ENCODE data around the gene FIGLA. TPM values are rescaled to one million over a fixed set of nuclear protein-coding genes. Genes with fewer than 3 reads are reported as not detected.
"Not testable (repeated sequence)": the region's sequence is repeated elsewhere in the genome, so short reads cannot be mapped to it uniquely, and the experiment has no call there.

FIGLA gene
- total RNA-seq, 6 experiments from 2014 or later, result not detected

GRCh38 chr2:70744397-70744796 is 46.0 kb downstream of the FIGLA start:
- no peak for TF ChIP-seq CTCF (IDR thresholded peaks at IDR 0.05)
- peaks cover 13% of the 10 kb centered on the region for H3K27me3 Mint-ChIP-seq (ENCODE audit: insufficient read depth)
- no peak for DNase-seq
- H3K27ac Mint-ChIP-seq, result no peak overlapping the region
- H3K4me1 Mint-ChIP-seq (ENCODE audit: low read depth), result no peaks in the 10 kb centered on the region
- no peaks in the 10 kb centered on the region for H3K36me3 Mint-ChIP-seq (ENCODE audit: low read depth)
- H3K4me3 Mint-ChIP-seq, result no peak overlapping the region
- H3K9me3 Mint-ChIP-seq, result no peaks in the 10 kb centered on the region

- Mint-ChIP-seq H3K36me3 (ENCODE audit: low read depth) (no peaks in the 10 kb centered on the region), H3K27ac (no peak overlapping the region), H3K27me3 (ENCODE audit: insufficient read depth) (peaks cover 8% of the 10 kb centered on the region), H3K4me3 (no peak overlapping the region), H3K4me1 (ENCODE audit: low read depth) (no peaks in the 10 kb centered on the region), H3K9me3 (no peaks in the 10 kb centered on the region)
- no peak for DNase-seq
- no peak for TF ChIP-seq CTCF (IDR thresholded peaks at IDR 0.05)
Observed at GRCh38 chr2:70743677-70744076, 46.8 kb downstream of the FIGLA start.

- H3K4me1 Mint-ChIP-seq (ENCODE audit: low read depth), result no peaks in the 10 kb centered on the region
- H3K9me3 Mint-ChIP-seq, result no peaks in the 10 kb centered on the region
- TF ChIP-seq CTCF (IDR thresholded peaks at IDR 0.05), result no peak
- H3K27me3 Mint-ChIP-seq (ENCODE audit: insufficient read depth), result peaks cover 8% of the 10 kb centered on the region
- no peak for DNase-seq
- H3K4me3 Mint-ChIP-seq, result no peak overlapping the region
- H3K36me3 Mint-ChIP-seq (ENCODE audit: low read depth), result no peaks in the 10 kb centered on the region
- H3K27ac Mint-ChIP-seq, result no peak overlapping the region
Observed at GRCh38 chr2:70743068-70743467, 47.4 kb downstream of the FIGLA start.

- not testable (repeated sequence) for H3K9me3 Mint-ChIP-seq; DNase-seq; H3K4me3 Mint-ChIP-seq; H3K27me3 Mint-ChIP-seq (ENCODE audit: insufficient read depth); H3K27ac Mint-ChIP-seq; H3K36me3 Mint-ChIP-seq (ENCODE audit: low read depth); H3K4me1 Mint-ChIP-seq (ENCODE audit: low read depth)
Observed at GRCh38 chr2:70739492-70739891, 51.0 kb downstream of the FIGLA start.

- TF ChIP-seq CTCF (IDR thresholded peaks at IDR 0.05), result no peak
- H3K36me3 Mint-ChIP-seq (ENCODE audit: low read depth), result no peaks in the 10 kb centered on the region
- H3K4me1 Mint-ChIP-seq (ENCODE audit: low read depth), result no peaks in the 10 kb centered on the region
- no peak overlapping the region for H3K27ac Mint-ChIP-seq
- no peak overlapping the region for H3K4me3 Mint-ChIP-seq
- H3K9me3 Mint-ChIP-seq, result no peaks in the 10 kb centered on the region
- H3K27me3 Mint-ChIP-seq (ENCODE audit: insufficient read depth), result peaks cover 10% of the 10 kb centered on the region
- no peak for DNase-seq
Observed at GRCh38 chr2:70738159-70738558, 52.3 kb downstream of the FIGLA start.

GRCh38 chr2:70735071-70735470 is 55.4 kb downstream of the FIGLA start:
- H3K9me3 Mint-ChIP-seq, result no peaks in the 10 kb centered on the region
- no peak overlapping the region for H3K27ac Mint-ChIP-seq
- no peak for TF ChIP-seq CTCF (IDR thresholded peaks at IDR 0.05)
- no peaks in the 10 kb centered on the region for H3K4me1 Mint-ChIP-seq (ENCODE audit: low read depth)
- peaks cover 16% of the 10 kb centered on the region for H3K27me3 Mint-ChIP-seq (ENCODE audit: insufficient read depth)
- H3K4me3 Mint-ChIP-seq, result no peak overlapping the region
- no peaks in the 10 kb centered on the region for H3K36me3 Mint-ChIP-seq (ENCODE audit: low read depth)
- DNase-seq, result no peak

Data from HFFc6 (cell line).